CD4-positive, alpha-beta T cell treated with Interferon gamma for 1 hour (primary cell): ENCODE data around the gene CTDSPL2.
"Not testable (repeated sequence)": the region's sequence is repeated elsewhere in the genome, so short reads cannot be mapped to it uniquely, and the experiment has no call there.

ENCODE experiments used
- DNase-seq: peaks from one replicate; pipeline ENCODE4 v3.0.0-alpha.2; 2020

The CTDSPL2 gene

DNA sequence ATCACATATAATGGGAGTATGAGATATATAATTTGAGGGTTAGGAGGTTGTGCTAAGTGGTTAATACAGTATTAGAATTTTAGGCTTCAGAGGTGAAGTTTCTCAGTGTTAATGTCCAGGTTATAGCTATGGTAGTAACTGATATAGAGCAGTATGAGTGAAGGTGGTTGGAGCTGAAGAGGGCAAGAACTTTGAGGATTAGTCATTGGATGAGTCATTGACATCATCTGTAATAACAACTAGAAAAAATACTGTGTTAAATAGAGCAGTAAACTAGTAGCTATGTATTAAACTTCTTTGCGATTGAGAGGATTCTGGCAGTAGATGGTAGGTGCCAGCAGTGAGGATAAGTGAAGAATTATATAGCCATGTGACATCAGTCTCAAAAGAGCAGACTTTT, 62.0 kb downstream of the CTDSPL2 start:
- no peak for DNase-seq

DNA sequence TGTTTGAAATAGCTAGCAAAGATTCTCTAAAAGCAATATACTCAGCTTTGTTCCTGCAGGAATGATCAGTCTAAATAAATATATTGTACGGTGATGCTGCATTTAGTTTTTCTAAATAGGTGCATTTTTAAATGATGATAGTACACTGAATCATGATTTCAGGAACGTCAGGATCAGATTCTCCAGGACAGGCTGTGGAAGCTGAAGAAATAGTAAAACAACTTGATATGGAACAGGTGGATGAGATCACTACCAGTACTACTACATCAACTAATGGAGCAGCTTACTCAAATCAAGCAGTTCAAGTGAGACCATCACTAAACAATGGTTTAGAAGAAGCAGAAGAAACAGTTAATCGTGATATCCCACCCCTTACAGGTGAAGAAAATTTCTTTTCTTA, 63.2 kb downstream of the CTDSPL2 start:
- DNase-seq, result no peak

DNA sequence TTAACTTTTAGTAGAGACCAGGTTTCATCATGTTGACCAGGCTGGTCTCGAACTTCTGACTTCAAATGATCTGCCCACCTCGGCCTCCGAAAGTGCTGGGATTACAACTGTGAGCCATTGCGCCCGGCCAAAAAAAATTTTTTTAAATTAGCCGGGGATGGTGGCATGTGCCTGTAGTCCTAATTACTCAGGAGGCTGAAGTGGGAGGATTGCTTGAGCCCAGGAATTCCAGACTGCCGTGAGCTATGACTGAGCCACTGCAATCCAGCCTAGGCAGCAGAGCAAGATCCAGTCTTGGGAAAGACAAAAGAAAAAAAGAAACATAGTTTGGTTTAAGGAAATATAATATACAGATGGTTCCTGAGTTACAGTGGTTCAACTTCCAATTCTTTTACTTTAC, 64.6 kb downstream of the CTDSPL2 start:
- no peak for DNase-seq

DNA sequence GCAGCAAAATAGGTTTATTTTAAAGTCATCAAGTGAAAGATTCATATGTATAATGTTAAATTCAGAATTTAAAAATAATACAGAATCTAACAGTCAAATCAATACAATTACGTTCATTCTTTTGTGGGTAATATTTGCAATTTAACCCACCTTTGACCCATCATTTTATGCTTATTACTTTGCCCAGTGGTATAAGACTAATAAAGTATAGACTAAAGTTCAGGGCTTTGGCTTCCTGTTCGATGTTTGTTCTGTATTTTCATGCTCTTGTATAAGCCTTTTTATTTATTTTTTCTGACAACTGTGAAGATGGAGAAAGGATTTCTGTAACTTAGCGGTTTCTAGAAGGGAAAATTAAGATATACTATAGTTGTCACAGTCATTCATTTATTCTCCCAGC, 65.2 kb downstream of the CTDSPL2 start:
- DNase-seq, result no peak

DNA sequence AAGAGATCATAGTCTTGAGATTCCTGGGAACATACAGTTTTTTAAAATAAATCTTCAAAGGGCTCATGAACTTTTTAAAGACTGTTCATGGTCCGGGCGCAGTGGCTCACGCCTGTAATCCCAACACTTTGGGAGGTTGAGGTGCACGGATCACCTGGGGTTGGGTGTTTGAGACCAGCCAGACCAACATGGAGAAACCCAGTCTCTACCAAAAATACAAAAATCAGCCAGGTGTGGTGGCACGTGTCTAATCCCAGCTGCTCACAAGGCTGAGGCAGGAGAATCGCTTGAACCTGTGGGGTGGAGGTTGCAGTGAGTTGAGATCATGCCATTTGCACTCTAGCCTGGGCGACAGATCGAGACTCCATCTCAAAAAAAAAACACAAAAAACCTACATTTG, 68.1 kb downstream of the CTDSPL2 start:
- no peak for DNase-seq

DNA sequence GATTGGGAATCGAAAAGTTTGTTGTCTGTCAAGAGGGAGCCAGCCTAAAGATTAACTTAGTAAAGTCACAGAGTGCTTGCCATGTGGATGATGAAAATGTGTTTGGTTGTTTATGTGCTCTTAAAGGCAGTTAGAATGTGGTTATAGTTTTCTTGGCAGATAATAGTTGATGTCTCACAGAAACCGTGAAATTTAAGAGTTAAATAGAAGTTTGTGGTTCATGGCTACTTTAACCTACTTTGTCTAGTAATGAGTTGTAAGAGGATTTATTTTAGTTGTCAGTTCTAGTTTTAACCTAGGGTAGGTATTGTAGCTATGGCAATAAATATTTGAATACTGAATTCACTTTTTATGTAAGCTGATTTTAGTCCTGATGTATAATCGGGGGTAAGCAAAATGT, 73.1 kb downstream of the CTDSPL2 start:
- DNase-seq, result no peak

DNA sequence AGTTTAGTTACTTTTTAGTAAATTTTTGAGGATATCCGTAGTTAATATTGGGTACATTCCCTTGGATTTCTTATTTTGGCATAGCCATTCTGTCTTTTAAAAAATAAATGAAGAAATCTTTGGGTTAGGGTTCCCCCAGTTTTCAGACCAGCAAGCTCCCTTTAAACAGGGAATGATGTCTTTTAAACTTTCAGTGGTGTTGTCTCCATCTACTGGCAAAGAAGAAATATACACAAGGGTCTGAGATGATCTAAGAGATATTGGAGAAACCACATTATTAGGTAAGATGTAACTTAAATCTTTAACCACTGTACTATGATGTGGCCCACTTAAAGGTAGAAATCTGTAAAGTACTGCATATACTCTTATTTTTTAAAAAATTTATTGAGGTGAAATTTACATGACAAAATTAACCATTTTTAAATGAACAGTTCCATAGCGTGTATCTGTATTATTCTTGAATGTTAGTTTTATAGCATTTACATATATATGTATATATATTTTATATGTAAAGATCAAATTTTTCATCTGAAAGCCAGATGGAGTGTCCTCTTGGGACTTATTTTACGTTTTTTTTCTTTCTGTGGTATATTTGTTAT, 74.4 kb downstream of the CTDSPL2 start:
- no peak for DNase-seq

DNA sequence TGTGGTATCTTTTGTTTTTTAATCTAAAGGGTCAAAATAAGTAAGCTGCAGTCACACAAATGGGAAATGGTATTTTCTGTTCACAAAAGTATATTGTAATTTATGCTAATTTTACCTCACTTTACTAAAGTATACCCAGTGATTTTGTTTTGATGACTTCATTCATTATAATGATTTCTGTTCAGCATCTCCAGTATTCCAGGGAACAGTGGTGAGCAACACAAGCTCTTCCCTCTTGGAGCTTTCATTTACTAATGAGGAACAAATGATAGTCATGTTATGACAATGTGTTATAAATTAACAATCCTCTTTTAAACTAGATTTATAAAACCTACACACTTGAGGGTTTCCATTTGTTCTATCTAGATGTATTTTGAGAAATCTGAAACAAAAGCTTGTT, 89.0 kb downstream of the CTDSPL2 start:
- no peak for DNase-seq

DNA sequence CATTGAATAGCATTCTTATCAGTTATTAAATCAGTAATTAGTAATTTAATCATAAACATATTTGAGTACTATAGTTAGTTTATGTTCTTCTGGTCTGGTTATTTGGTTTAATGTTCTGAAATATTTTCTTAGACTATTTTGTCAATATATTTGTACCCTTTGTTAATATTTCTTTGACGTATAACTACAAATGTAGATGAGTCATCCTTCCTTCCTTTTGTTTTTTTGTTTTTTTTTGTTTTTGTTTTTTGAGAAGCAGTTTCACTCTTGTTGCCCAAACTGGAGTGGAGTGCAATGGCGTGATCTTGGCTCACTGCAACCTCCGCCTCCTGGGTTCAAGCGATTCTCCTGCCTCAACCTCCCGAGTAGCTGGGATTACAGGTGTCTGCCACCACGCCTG, 92.1 kb downstream of the CTDSPL2 start:
- no peak for DNase-seq

DNA sequence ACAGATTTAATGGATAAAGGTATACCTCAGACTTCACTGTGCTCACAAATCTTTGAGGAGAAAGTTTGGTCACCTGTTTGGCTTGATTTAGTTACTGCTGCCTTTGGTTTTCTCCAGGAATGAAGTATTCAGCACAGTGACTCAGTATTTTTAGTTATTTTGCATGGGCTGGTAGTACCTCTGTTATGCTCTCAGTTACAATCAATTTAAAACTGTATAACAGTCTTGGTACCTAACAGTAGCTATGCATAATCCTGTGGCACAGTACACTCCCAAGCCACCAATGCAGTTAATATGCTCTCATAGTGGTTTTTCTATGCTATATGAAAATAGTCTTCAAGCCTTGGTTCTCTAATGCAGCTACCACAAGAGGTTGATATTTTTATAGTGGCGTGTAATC, 97.6 kb downstream of the CTDSPL2 start:
- DNase-seq, result no peak

DNA sequence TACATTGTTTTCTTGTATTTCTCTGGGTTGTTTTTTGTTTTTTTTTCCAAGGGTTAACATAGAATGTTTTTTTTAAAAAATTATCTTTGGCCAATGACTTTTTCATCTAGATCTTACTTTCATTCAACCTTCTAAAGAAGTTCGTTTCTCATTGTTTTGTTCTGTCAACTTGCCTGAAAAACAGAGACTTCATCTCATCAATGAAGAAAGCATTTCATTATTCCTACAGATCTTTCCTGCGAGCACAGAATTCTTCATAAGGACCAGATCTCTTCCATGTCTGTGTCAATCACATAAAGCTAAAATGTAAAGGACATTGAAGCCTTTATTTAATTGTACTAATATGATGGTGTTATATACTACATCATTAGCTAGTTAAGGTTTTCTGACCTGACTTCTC, 99.8 kb downstream of the CTDSPL2 start:
- DNase-seq, result no peak

DNA sequence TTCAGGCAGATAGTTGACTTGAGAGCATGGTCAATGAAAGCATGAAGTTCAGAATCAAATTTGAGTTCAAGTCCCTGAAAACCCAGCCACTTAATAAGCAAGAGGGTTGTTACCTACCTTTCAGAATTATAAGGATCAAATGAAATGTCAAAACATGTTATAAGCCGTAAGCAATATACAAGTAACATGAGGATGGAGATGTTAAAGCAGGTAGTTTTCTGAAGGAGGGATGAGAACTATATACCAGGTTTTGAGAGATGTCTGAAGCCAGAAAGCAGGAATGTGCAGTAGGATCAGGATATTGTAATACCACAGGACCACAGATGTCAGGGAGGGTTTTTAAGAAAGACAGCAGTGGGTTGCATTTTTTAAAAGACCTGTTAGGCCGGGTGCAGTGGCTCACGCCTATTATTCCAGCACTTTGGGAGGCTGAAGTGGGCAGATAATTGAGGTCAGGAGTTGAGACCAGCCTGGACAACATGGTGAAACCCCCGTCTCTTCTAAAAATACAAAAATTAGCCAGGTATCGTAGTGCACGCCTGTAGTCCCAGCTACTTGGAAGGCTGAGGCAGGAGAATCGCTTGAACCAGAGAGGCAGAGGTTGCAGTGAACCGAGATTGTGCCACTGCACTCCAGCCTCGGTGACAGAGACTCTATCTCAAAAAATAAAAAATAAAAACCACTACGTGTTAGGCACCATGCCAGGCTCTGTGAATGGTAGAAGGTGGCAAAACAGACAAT, 102.6 kb downstream of the CTDSPL2 start:
- DNase-seq, result no peak

DNA sequence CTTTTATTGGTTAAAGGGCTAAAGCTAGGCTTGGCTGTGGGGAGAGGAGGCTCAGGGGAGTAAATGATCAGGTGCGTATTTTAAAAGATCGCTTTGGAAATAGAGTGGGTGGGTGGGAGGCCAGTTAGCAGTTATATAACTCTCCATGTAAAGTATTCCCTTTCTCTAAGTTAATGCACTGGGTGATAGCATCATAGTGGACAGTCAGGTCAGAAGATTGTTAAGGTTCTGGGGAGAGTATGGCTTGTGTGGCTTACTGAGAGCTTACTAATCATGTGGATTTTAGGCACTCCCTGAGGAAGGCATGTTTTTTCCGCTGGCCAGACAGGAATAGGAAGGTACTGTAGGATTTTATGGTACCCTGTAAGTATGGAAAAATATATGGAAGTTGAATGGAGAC, 103.2 kb downstream of the CTDSPL2 start:
- DNase-seq, result no peak

DNA sequence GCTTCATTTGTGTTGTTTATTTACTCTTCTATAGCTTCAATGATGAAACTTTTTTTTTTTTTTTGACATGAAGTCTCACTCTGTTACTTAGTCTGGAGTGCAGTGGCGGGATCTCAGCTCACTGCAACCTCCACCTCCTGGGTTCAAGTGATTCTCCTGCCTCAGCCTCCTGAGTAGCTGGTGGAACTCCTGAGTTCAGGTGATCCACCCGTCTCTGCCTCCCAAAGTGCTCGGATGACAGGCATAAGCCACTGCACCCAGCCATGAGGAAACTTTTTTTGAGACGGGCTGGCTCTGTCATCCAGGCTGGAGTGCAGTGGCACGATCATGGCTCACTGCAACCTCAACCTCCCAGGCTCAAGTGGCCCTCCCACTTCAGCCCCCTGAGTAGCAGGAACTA, 104.8 kb downstream of the CTDSPL2 start:
- not testable (repeated sequence) for DNase-seq

DNA sequence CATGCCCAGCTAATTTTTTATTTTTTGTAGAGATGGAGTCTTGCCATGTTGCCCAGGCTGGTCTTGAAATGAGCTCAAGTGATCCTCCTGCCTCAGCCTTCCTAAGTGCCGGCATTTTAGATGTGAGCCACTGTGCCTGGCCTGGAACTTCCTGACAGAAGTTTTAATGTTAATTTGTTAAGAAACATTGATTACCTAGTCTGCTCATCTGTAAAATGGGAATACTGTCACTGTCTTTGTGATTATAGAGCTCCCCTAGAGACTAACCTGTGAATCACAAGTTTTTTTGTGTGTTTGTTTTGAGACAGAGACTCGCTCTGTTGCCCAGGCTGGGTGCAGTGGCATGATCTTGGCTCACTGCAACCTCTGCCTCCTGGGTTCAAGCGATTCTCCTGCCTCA, 105.3 kb downstream of the CTDSPL2 start:
- no peak for DNase-seq

DNA sequence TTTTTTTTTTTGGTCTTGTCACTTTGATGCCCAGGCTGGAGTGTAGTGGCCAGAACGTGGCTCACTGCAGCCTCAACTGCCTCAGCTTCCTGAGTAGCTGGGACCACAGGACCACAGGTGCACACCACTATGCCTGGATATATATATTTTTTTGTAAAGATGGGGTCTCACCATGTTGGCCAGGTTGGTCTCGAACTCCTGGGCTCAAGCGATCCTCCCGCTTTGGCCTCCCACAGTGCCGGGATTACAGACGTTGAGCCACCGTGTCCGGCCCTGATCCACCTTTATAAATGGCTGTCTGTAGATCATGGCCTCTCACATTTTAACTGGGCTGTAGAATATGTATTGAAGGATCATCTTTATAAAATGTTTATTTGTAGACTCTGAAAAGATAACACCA, 107.7 kb downstream of the CTDSPL2 start:
- DNase-seq, result no peak

DNA sequence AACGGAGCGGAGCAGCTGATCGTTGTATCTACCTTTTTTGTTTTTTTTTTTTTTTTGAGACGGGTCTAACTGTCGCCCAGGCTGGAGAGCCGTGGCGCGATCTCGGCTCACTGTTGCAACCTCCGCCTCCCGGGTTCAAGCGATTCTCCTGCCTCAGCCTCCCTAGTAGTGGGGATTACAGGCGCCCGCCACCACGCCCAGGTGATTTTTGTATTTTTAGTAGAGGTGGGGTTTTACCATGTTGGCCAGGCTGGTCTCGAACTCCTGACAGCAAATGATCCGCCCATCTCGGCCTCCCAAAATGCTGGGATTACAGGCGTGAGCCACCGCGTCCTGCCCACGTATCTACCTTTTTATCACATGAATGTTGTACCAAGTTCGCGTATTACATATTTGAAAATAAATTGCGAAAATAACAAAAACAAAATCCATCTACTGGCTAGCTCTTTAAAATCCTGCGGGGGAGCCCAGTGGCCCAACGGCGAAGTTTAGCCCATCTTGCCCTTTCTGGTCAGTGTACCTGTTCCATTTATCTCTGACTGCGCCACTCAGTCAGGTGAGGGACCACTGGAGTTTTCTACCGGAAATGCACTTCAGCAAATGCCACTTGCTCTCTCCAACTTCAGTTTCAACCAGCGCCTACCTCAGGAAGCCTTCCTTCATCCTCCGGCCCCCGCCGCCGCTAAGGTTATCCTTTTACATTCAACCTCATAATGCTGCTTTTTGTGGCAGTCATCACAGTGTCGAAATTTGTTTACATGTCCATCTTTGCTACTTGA, 108.3 kb downstream of the CTDSPL2 start:
- no peak for DNase-seq

DNA sequence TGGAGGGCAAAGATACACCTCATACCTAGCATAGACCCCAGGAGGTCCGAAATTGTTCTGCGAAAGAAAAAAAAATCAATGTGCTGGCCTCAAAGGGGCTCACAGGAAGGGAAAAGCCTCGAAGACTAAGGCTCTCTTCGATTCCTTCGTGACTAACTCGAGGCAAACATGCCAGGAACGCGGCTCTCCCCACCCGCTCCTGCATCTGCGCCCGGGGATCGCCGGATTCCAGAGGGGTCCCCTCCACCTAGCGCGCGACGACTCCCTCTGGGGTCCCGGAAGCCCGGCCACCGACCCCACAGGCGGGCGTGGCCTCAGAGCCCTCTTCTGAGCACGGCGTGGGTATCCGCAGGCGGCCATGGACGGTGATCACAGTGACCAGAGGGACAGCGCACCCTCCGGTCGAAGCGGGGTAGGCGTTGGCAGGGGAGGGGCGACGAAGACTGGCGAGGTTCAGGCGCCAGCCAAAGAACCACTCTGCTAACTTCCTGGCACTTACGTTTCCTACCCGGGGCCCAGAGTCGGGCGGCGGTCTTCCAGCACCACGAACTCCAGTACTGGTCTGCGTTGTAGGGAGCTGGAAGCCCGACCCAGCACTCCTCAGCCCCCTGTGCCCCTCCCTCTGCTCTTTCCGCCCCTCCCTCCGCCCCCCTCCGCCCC, 109.0 kb downstream of the CTDSPL2 start:
- DNase-seq, result no peak

DNA sequence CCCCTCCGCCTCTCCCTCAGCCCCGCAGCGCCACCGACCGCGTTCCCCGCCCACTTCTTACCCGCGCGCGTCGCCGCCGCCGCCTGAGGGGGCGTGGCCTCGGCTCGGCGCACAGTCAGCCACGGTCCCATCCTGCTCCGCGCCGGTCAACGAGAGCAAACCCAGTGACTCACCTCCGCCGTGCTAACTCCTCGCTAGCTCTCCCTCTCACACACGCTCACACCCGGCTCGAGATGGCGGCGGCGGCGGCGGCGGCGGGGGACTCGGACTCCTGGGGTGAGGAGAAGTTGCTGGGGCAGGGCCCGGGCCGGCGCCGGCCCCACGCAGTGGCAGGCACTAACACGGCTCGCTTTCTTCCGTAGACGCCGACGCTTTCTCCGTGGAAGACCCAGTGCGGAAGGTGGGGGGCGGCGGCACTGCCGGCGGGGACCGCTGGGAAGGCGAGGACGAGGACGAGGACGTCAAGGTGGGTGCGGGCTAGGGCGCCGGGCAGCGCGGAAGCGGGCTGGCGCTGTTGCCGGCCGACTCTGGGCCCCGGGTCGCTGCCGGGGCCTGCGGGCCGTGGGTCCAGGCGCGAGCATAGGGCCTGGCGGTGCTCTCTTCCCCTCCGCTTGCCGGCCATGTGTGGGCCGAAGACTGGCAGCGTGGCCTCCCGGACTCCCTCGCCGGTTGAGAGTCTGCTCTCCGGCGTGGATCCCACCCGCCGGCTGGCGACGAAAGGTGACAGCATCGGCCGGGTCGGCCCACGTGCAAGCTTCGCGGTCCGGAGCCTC, 109.7 kb downstream of the CTDSPL2 start, which contains the start of gene EIF3J:
Gene EIF3J (plus strand): TSS at position 186 of the 773 bp plus-strand sequence. CDS start 48 bp downstream, at position 234.
- DNase-seq, result peak; percentile 96

DNA sequence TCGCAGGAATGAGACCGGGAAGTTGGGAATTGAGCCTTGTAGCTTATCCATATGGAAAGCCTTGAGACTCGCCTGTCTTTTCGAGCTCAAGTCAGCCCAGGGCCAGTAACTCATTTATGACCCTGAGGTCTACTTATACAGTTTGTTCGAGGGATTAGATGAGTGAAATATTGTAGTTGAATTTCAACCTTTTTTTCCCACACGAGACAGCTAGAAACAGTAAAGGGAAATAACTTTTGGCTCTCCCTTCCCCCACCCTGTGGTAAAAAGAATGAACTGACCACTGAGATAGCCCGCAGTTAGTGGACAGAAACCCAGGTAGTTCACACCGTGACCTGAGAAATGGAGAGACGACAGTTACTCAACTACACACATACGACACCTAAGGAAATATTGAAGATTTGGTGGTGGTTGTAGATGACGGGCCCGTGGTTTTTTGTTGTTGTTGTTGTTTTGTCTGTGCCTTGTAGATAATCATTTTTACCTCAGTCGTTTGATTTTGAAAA, 110.4 kb downstream of the CTDSPL2 start:
- no peak for DNase-seq

DNA sequence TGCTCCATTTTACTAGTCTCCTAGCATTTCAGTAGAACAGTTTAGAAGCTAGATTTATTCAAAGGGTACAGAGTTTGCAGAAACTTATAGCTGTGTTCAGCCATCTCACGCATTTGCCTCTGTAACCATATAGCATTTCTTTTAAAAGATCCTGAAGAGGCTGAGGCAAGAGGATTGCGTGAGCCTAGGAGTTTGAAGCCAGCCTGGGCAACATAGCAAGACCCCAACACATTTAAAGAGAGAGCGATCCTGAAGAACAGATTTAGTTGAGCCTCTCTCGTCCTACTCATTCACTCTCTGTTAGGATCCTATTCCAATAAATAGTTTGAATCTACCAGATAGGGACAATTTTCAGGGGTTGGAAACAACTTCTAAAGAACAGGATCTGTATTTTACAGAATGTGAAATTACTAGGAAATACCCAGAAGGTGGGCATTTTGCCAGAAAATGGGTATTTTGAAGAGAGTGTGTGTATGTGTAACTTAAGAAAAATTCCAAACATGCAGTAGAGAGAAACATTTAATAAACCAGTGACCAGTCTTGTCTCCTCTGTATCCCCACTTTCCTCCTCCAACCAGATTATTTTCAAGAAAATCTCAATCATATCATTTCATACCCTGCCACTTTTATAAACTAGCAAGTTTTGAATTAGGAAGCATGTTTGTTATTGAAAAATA, 114.0 kb downstream of the CTDSPL2 start:
- DNase-seq, result no peak

DNA sequence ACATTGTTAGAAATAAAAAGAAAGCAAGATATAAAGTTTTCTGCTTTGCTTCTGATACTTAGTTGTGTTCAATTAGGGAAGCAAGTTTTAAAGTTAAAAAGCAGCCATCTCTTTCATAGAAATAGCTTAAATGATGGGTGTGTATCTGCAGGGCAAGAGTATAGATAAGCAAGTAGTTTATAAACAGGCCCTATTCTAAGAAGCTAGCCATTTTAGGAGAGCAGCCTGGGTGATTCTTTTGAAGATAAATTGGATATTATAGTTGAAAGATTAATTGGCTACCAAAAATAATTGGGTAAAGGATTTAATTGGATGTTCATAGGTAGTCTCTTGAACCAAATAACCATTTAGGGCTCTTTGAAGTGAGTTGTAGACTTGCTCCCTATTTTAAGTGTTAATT, 115.2 kb downstream of the CTDSPL2 start:
- no peak for DNase-seq
